Breast epithelium (tissue), 3 donors: ENCODE measurements around the gene HSD3B7.

Experiments
- POLR2A ChIP-seq: fragments of 450-650 bp; IDR thresholded peaks from one replicate; pipeline ENCODE4 v1.6.1; 2016; ENCODE audit warnings: antibody characterized with exemption, mild to moderate bottlenecking, moderate library complexity
- POLR2AphosphoS5 ChIP-seq, 3 donors: sonication (generic); formaldehyde crosslinking; IDR thresholded peaks; one replicate each; pipeline ENCODE4 v1.6.1; 2017; ENCODE audit warnings: antibody characterized with exemption in 3 of 3
- TF ChIP-seq, protein P1 (sequence below), 3 donors: fragments of 450-650 bp; IDR thresholded peaks; one replicate each; pipeline ENCODE4 v1.5.1; 2016 to 2017; ENCODE audit warnings: antibody characterized with exemption in 3 of 3, mild to moderate bottlenecking in 3 of 3, moderate library complexity in 3 of 3

DNA sequence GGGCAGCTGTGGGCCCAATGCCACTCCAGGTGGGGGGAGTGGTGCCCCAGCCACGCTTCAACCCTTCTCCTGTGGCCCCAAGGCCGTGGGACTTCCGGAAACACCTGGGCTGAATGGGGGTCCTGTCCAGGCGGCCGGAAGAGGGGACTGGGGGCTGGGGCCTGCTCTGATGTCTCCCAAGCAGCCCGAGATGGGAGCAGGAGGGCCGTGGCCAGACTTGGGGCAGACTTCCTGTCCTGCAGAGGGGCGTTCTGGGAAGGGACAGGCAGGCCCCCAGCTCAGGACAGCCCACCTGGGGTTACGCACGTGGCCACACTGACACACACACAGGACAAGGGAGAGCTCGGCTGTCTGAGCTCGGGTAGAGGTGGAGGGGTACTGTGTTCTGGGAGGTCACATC is 5.1 kb downstream of the HSD3B7 start:
- TF ChIP-seq, protein P1, sequence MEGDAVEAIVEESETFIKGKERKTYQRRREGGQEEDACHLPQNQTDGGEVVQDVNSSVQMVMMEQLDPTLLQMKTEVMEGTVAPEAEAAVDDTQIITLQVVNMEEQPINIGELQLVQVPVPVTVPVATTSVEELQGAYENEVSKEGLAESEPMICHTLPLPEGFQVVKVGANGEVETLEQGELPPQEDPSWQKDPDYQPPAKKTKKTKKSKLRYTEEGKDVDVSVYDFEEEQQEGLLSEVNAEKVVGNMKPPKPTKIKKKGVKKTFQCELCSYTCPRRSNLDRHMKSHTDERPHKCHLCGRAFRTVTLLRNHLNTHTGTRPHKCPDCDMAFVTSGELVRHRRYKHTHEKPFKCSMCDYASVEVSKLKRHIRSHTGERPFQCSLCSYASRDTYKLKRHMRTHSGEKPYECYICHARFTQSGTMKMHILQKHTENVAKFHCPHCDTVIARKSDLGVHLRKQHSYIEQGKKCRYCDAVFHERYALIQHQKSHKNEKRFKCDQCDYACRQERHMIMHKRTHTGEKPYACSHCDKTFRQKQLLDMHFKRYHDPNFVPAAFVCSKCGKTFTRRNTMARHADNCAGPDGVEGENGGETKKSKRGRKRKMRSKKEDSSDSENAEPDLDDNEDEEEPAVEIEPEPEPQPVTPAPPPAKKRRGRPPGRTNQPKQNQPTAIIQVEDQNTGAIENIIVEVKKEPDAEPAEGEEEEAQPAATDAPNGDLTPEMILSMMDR (IDR thresholded peaks at IDR 0.05): no peak
- TF ChIP-seq POLR2A: no peak
- no peak for TF ChIP-seq POLR2AphosphoS5 (IDR thresholded peaks at IDR 0.05)
